ENCODE data around the gene TNFRSF18.

The TNFRSF18 gene

DNA sequence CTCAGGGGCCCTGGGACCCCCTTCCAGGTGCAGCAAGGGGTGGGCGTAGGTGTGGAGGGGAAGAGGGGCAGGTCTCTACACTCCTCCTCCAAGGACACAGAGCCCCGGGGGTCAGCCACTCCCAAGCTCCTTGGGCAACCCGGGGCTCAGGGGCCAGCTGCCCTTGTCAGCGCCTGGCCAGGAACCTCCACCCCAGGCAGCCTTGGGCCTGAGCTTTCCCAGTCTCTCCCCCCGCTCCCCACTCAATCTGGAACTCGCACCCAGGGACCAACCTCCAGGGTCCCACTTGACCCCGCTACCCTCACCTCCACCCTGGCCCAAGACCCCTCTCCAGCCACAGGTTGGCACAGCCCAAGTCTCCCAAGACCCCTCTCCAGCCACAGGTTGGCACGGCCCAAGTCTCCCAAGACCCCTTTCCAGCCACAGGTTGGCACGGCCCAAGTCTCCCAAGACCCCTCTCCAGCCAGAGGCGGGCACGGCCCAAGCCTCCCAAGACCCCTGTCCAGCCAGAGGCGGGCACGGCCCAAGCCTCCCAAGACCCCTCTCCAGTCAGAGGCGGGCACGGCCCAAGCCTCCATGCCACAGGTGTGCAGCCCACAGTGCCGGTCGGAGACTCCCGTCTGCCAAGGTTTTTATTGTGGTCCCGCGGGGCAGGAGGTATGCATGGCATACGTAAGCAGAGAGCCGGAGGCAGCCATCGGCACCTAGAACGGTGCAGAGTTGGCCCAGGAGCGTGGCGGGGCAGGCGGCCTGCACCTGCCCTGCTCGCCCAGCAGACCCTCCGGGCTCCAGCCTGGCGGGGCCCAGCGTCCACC is 4.5 kb upstream of the TNFRSF18 start:
- no peak for DNase-seq

DNA sequence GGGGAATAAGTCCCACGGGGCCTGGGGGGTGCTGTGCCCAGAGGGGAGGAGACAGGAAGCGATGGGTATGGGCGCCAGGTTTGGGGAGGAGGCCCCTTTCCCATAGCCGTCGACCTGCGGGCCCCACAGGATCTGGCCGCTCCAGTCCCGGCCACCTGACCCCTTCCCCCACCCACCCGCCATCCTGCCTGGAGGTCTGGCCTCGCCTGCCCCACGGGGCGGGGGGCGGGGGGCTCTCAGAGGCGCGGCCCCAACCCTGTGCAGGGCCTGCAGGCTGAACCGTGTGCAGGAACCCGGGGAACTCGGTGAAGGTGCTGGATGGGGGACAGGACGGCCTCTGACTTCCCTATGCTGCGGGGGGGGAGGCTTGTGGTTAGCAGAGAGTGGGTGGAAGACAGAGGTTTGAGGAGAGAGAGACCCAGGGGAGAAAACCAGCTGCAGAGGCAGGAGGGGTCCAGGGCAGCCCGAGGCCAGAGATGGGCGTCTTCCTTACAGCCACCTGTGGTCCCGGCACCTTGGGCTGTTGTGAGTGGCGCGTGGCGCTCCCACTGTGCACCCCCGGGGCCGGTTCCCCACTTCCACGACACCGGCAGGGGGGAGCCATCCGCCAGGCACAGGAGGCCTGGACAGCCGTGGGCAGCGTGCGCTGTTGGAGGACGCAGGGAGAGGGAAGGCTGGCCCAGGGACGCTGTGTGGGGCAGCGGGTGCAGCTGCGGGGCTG is 2.5 kb upstream of the TNFRSF18 start:
- no peak for DNase-seq

DNA sequence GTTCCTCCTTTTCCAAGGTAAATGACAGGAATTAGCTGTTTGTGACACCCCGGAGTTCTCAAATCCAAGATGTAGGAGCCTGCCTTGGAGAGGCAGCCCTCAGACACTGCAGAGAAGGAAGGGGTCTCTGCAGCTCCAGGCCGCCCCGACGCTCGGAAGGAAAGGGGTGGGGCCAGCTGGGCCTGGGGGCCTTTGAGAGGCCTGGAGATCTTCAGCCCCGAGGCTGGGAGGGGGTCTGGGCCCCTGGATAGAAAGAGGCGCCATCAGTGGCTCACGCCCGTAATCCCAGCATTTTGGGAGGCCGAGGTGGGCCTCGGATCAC is 1.1 kb upstream of the TNFRSF18 start:
- no peak for DNase-seq

GRCh38 chr1:1206966-1207531 is 657 bp upstream of the TNFRSF18 start:
- DNase-seq = no peak

GRCh38 chr1:1205769-1206375 is 520 bp downstream of the TNFRSF18 start:
- DNase-seq = no peak

DNA sequence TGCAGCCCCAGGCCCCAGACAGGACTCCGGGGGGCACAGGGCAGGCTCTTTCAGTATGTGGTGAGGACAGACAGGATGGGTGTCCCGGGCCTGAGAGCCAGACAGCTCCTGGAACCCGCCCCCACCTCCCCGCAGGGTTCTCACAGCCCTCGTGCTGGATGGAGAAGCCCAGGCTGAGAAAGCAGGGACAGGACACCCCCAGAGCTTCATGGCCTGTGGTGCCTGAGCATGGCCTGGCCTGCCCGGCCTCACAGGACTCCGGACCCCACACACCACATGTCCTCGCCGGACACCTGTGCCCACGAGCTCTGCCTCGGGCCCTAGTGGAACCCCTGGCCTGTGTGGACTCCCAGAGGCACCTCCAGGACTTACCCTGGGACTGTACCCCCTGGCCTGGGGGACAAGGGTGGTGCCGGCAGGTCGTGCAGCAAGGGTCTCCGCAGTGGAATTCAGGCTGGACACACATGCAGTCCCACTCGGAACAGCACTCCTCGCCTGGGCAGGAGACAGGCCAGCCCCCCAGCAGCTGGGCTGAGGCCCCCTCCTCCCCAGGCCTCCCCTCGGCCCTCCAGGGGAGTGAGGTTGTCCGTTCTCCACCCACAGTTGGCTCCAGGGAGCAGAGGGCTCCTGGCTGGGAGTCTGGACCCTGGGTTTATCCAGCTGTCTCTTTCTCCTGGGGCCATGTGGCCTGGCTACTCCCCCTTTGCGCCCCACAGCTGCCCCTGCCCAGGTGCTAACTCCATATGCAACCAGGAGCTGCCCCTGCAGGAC is 1.2 kb downstream of the TNFRSF18 start:
- DNase-seq = no peak

GRCh38 chr1:1204425-1204920 is 1.9 kb downstream of the TNFRSF18 start:
- DNase-seq = no peak

DNA sequence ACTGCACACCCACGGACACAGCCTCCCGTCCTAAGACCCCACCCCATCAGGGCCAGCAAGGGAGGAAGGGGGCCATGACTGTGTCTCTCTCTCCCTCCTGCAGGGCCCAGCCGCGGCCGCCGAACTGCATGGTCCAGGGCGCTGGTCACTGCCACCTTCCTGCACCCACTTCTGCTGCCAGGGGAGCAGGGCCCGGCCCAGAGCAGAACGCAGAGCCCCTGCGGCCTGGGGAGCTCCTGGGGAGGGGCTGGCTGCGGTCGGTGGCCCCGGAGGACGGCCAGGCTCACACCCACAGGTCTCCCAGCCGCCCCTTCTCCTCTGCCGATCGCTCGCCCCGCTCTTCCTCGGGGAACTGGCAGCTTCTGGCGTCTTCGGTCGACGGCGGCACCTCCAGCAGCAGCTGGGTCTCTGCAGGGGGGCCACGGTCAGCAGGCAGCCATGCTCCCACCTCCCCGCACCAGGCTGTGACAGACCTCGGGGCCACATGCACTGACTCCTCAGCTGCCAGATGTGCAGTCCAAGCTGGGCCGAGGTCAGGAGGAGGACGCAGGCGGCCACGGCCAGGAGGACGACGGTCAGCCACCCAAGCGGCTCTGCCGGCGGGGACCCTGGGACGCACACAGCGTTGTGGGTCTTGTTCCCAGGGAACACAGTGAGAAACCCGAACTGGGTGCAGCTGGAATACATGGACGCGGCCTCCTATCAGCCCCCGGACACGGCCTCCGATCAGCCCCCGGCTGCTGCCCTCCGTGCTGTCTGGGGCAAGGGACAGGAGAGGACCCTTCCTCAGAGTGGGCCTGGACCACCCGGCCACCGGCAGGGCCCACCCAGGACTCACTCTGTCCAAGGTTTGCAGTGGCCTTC is 2.6 kb downstream of the TNFRSF18 start:
- peak; percentile 38 for DNase-seq

- no peak for DNase-seq
These were observed 3.4 kb downstream of the TNFRSF18 start for GRCh38 chr1:1202831-1203560.

- no peak for DNase-seq
These were observed 5.2 kb downstream of the TNFRSF18 start for GRCh38 chr1:1200876-1201810.

- no peak for DNase-seq
These were observed 6.2 kb downstream of the TNFRSF18 start for GRCh38 chr1:1199961-1200875.

GRCh38 chr1:1199141-1199960 is 7.0 kb downstream of the TNFRSF18 start:
- no peak for DNase-seq

- DNase-seq = no peak
These were observed 7.8 kb downstream of the TNFRSF18 start for GRCh38 chr1:1198423-1199140.

GRCh38 chr1:1197551-1198422 is 8.6 kb downstream of the TNFRSF18 start:
- no peak for DNase-seq

DNA sequence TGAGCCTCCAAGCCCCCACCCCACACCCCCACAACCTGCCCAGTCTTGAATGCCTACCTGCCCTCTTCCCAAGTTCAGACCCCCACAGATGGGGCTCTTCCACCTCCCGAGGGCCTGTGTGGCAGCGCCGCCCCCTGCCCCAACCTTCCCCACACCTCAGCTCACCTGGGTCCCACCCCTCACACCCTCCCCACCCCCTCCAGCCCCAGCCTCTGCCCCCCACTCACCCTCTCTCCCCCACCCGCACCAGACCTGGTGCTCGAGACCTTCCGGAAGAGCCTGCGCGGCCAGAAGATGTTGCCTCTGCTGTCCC is 9.2 kb downstream of the TNFRSF18 start:
- no peak for DNase-seq
